Measurements from ENCODE around the gene HSPBP1. TPM values are rescaled to one million over a fixed set of nuclear protein-coding genes. Genes with fewer than 3 reads are reported as not detected.

The HSPBP1 gene
- total and polyA plus RNA-seq, 7 donors: 23.0 to 98.2 (median 34.0) TPM

DNA sequence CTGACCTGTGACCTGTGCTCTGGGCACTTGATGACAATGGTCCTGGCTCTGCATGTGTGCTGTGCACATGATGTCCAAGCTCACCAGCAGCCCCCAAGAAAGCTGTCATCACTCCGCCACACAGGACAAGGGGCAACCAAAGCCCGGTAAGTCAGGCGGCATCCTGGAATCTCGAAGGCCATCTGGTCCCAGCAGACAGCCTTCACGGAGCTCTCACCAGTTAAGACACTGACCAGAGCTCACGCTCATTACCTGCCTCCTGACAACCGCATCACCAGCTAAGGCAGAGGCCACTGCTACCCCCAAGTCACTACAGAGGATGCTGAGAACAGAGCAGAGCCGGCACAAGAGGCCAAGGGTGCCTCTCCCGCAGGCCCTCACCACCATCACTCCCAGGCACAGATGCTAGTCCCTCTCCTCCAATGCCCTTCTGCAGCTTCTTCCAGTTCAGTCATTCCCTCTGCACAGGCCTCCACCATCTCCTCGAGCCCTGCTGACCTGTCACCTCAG lies 31.7 kb downstream of the HSPBP1 start:
- WGBS, 3 donors: 74 to 75% (median 75%) methylated on average over 10 of the region's 10 CpGs
- intact Hi-C loops (cut with DNase I): no loop called here
- H3K27me3 ChIP-seq (ENCODE audit: insufficient read depth in 3 of 3, low read length in 2 of 3): no peaks in the 10 kb centered on the region
- peaks cover 0 to 40% of the 10 kb centered on the region in 2 donors for H3K36me3 ChIP-seq (ENCODE audit: insufficient read depth in 1 of 2, low read depth in 1 of 2)
- ATAC-seq (no peak), DNase-seq (peak in 1 of 2 donors; percentile 29)
- H3K4me1 ChIP-seq: peaks cover 12% of the 10 kb centered on the region
- no peaks in the 10 kb centered on the region for H3K9me3 ChIP-seq
- no peak for TF ChIP-seq CTCF (IDR thresholded peaks at IDR 0.05)
- no peak overlapping the region for H3K4me3 ChIP-seq
- no peak overlapping the region for H3K27ac ChIP-seq

DNA sequence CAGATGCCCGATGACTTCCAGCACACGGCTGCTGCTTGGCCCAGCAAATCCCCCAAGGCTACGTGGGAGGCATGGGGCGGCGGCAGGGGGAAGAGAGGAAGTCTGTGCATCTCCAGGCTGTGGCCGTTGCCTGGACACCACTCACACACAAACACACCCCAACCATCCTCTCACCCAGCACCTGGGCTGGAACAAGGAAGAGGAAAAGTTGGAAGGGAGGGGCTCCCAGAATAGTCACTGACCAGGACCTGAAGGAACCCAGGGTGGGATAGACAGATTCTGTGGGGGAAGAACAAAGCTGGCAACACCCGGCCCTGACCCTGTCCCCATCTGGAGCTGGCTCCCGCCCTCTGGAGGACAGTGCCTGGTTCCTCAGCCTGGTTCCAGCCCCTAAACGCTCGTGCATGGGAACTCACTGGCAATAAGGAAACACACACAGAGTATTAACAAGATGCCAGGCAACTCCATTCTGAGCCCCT lies 32.2 kb downstream of the HSPBP1 start:
- no peaks in the 10 kb centered on the region for H3K9me3 ChIP-seq
- DNase-seq (peak; percentile 45 to 52), ATAC-seq (peak in 1 of 4 donors; percentile 9)
- no peak for TF ChIP-seq CTCF (IDR thresholded peaks at IDR 0.05)
- intact Hi-C loops (cut with DNase I): no loop called here
- no peak overlapping the region for H3K27ac ChIP-seq
- peaks cover 6% of the 10 kb centered on the region for H3K4me1 ChIP-seq
- H3K4me3 ChIP-seq: no peak overlapping the region
- no peaks in the 10 kb centered on the region for H3K27me3 ChIP-seq (ENCODE audit: insufficient read depth in 3 of 3, low read length in 2 of 3)
- H3K36me3 ChIP-seq (ENCODE audit: insufficient read depth in 1 of 2, low read depth in 1 of 2): peaks cover 0 to 46% of the 10 kb centered on the region in 2 donors
- WGBS, 3 donors: 50 to 53% (median 51%) methylated on average over 9 to 10 of the region's 10 CpGs

DNA sequence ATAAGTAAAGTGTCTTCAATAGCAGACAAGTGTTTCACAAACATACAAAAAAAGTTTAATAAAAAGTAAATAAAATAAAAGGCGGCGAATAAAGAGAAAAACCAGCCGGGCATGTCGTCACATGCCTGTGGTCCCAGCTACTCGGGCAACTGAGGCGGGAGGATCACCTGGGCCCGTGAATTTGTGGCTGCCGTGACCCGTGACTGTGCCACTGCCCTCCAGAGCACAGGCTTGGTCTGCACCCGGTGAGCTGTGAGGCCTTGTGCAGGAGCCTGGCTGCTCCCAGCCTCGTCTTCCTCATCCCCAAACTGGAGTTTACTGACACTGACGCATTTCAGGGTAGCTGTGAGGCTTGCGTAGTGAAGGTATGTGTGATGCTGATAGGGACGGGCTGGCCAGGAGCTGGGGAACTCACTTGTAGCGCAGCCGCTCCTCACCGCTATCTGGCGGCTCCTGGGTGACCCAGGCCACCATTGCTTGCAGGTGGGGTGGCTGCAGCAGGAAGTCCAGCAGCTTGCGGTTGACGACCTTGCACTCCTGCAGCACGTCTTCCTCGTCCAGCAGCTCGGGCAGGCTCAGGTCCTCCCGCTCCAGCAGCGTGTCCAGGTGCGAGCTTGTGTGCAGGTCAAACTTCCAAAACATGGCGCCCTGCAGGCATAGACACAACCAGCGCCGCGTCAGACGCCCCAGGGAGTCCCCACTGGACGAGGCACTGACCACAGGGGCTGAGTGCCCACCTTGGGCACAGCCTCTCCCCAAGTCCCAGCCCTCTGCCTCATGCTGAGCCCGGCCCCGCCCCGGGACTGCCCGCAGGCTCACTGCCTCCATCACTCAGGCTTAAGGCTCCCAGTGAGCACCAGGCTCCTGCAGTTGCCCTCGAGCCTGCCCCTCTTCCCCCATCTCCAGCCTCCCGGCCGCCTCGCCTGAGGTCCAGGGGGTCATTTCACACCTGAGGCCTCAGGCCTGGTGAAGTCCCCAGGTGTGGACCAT lies 33.2 kb downstream of the HSPBP1 start:
- no peak overlapping the region for H3K4me3 ChIP-seq
- no peak for ATAC-seq
- peaks cover 2 to 55% of the 10 kb centered on the region in 2 donors for H3K36me3 ChIP-seq (ENCODE audit: insufficient read depth in 1 of 2, low read depth in 1 of 2)
- H3K4me1 ChIP-seq: peaks cover under 1% of the 10 kb centered on the region
- H3K27ac ChIP-seq: no peak overlapping the region
- intact Hi-C loops (cut with DNase I): no loop called here
- DNase-seq: peak in 1 of 2 donors; percentile 28
- H3K9me3 ChIP-seq: no peaks in the 10 kb centered on the region
- TF ChIP-seq CTCF (IDR thresholded peaks at IDR 0.05): no peak
- no peaks in the 10 kb centered on the region for H3K27me3 ChIP-seq (ENCODE audit: insufficient read depth in 3 of 3, low read length in 2 of 3)
- 89 to 90% (median 89%) methylated on average over 40 of the region's 40 CpGs for WGBS, 3 donors

DNA sequence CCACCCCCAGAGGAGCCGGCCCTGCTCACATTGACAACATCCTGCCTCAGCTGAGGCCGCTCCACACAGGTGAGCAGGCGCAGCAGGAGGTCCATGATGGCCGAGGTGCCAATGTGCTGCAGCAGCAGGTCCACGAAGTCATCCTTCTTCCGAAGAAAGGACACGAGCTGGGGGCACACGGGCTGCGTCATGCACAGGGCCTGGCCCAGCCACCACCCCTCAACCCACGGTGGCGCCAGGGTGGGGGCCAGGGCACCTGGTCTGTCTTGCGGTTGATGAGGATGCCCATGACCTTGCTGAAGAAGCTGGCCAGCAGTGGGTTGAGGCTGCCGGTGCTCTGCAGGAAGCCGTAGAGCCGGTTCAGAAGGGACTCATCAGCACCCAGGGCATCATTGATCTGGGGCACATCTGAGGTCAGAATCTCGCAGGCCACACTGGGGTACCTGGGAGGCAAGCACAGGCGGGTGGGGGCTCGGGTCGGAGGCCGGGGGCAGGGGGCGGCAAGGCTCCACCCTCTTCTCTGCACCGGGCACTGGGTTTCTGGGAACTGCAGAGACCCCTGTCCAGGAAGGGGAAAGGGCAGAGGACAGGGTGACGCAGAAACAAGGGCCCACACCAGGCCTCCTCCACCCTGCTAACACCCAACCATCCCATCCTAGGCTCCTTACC lies 34.5 kb downstream of the HSPBP1 start:
- H3K9me3 ChIP-seq: no peaks in the 10 kb centered on the region
- H3K27me3 ChIP-seq (ENCODE audit: insufficient read depth in 3 of 3, low read length in 2 of 3): no peaks in the 10 kb centered on the region
- H3K36me3 ChIP-seq (ENCODE audit: insufficient read depth in 1 of 2, low read depth in 1 of 2): peaks cover 2 to 66% of the 10 kb centered on the region in 2 donors
- no peaks in the 10 kb centered on the region for H3K4me1 ChIP-seq
- TF ChIP-seq CTCF (IDR thresholded peaks at IDR 0.05): no peak
- H3K27ac ChIP-seq: no peak overlapping the region
- no peak for ATAC-seq
- no peak overlapping the region for H3K4me3 ChIP-seq
- DNase-seq: peak in 1 of 2 donors; percentile 21
- WGBS, 3 donors: 92% methylated on average over 23 of the region's 23 CpGs
- intact Hi-C loops (cut with DNase I): no loop called here
